HEK293 (cell line): ENCODE results near the gene MLH1.
A peak's percentile ranks its signal among the peaks of the same experiment; 100 is the strongest.

Experiments
- EGR2 ChIP-seq: fragments of 450-650 bp; formaldehyde crosslinking; IDR thresholded peaks from 2 replicates; pipeline ENCODE4 v1.5.1; 2016; ENCODE audit warnings: low read depth, missing biosample characterization, missing genetic modification characterization
- FEZF1 ChIP-seq: fragments of 450-650 bp; formaldehyde crosslinking; IDR thresholded peaks from 2 replicates; pipeline ENCODE4 v1.5.1; 2016; ENCODE audit warnings: missing biosample characterization, missing genetic modification characterization
- GLI4 ChIP-seq: fragments of 450-650 bp; formaldehyde crosslinking; IDR thresholded peaks from 2 replicates; pipeline ENCODE4 v1.5.1; 2016; ENCODE audit warnings: missing biosample characterization, missing genetic modification characterization
- KLF8 ChIP-seq: fragments of 450-650 bp; formaldehyde crosslinking; IDR thresholded peaks from 2 replicates; pipeline ENCODE4 v1.5.1; 2016; ENCODE audit warnings: missing biosample characterization, missing genetic modification characterization
- MZF1 ChIP-seq: fragments of 450-650 bp; formaldehyde crosslinking; IDR thresholded peaks from 2 replicates; pipeline ENCODE4 v1.5.1; 2017; ENCODE audit warnings: missing biosample characterization, missing genetic modification characterization, borderline replicate concordance
- SCRT1 ChIP-seq: fragments of 450-650 bp; formaldehyde crosslinking; IDR thresholded peaks from 2 replicates; pipeline ENCODE4 v1.5.1; 2016; ENCODE audit warnings: missing biosample characterization, missing genetic modification characterization, borderline replicate concordance
- SCRT2 ChIP-seq: fragments of 450-650 bp; formaldehyde crosslinking; IDR thresholded peaks from 2 replicates; pipeline ENCODE4 v1.5.1; 2016; ENCODE audit warnings: missing biosample characterization, missing genetic modification characterization
- TCF7L2 ChIP-seq: IDR thresholded peaks from 2 replicates; pipeline ENCODE4 v1.6.1; 2011; ENCODE audit warnings: low read depth, mild to moderate bottlenecking, inconsistent platforms, low read length, moderate library complexity, borderline replicate concordance
- YY1 ChIP-seq: fragments of 450-650 bp; formaldehyde crosslinking; IDR thresholded peaks from 2 replicates; pipeline ENCODE4 v1.5.1; 2018; ENCODE audit warnings: missing biosample characterization, missing genetic modification characterization
- ZBTB17 ChIP-seq: fragments of 450-650 bp; formaldehyde crosslinking; IDR thresholded peaks from 2 replicates; pipeline ENCODE4 v1.5.1; 2016; ENCODE audit warnings: missing biosample characterization, missing genetic modification characterization
- ZBTB21 ChIP-seq: fragments of 450-650 bp; formaldehyde crosslinking; IDR thresholded peaks from 2 replicates; pipeline ENCODE4 v1.5.1; 2017; ENCODE audit warnings: missing biosample characterization, missing genetic modification characterization
- ZNF146 ChIP-seq: fragments of 450-650 bp; formaldehyde crosslinking; IDR thresholded peaks from 2 replicates; pipeline ENCODE4 v1.5.1; 2016; ENCODE audit warnings: missing biosample characterization, missing genetic modification characterization
- ZNF155 ChIP-seq: fragments of 450-650 bp; formaldehyde crosslinking; IDR thresholded peaks from 2 replicates; pipeline ENCODE4 v1.5.1; 2016; ENCODE audit warnings: missing biosample characterization, missing genetic modification characterization
- ZNF2 ChIP-seq: fragments of 450-650 bp; formaldehyde crosslinking; IDR thresholded peaks from 2 replicates; pipeline ENCODE4 v1.5.1; 2016; ENCODE audit warnings: missing biosample characterization, missing genetic modification characterization
- ZNF223 ChIP-seq: fragments of 450-650 bp; formaldehyde crosslinking; IDR thresholded peaks from 2 replicates; pipeline ENCODE4 v1.5.1; 2016; ENCODE audit warnings: missing biosample characterization, missing genetic modification characterization
- ZNF324 ChIP-seq: fragments of 450-650 bp; formaldehyde crosslinking; IDR thresholded peaks from 2 replicates; pipeline ENCODE4 v1.5.1; 2016; ENCODE audit warnings: missing biosample characterization, missing genetic modification characterization
- ZNF350 ChIP-seq: fragments of 450-650 bp; formaldehyde crosslinking; IDR thresholded peaks from 2 replicates; pipeline ENCODE4 v1.5.0; 2017; ENCODE audit warnings: missing biosample characterization, mild to moderate bottlenecking, missing genetic modification characterization
- ZNF514 ChIP-seq: fragments of 450-650 bp; formaldehyde crosslinking; IDR thresholded peaks from 2 replicates; pipeline ENCODE4 v1.5.1; 2016; ENCODE audit warnings: missing biosample characterization, missing genetic modification characterization
- ZNF530 ChIP-seq: fragments of 450-650 bp; formaldehyde crosslinking; IDR thresholded peaks from 2 replicates; pipeline ENCODE4 v1.5.1; 2016; ENCODE audit warnings: low read depth, missing biosample characterization, missing genetic modification characterization
- ZNF558 ChIP-seq: fragments of 450-650 bp; formaldehyde crosslinking; IDR thresholded peaks from 2 replicates; pipeline ENCODE4 v1.5.1; 2016; ENCODE audit warnings: missing biosample characterization, missing genetic modification characterization
- ZNF560 ChIP-seq: fragments of 450-650 bp; formaldehyde crosslinking; IDR thresholded peaks from 2 replicates; pipeline ENCODE4 v1.5.1; 2017; ENCODE audit warnings: missing biosample characterization, missing genetic modification characterization, borderline replicate concordance
- ZNF596 ChIP-seq: fragments of 450-650 bp; IDR thresholded peaks from 2 replicates; pipeline ENCODE4 v1.5.0; 2018; ENCODE audit warnings: missing biosample characterization, mild to moderate bottlenecking, missing genetic modification characterization, moderate library complexity
- ZNF624 ChIP-seq: fragments of 450-650 bp; formaldehyde crosslinking; IDR thresholded peaks from 2 replicates; pipeline ENCODE4 v1.5.1; 2017; ENCODE audit warnings: missing biosample characterization, missing genetic modification characterization
- ZNF701 ChIP-seq: fragments of 450-650 bp; formaldehyde crosslinking; IDR thresholded peaks from 2 replicates; pipeline ENCODE4 v1.5.1; 2016; ENCODE audit warnings: missing biosample characterization, missing genetic modification characterization
- ZNF776 ChIP-seq: fragments of 450-650 bp; formaldehyde crosslinking; IDR thresholded peaks from 2 replicates; pipeline ENCODE4 v1.5.0; 2017; ENCODE audit warnings: missing biosample characterization, missing genetic modification characterization, borderline replicate concordance
- ZSCAN16 ChIP-seq: fragments of 450-650 bp; formaldehyde crosslinking; IDR thresholded peaks from 2 replicates; pipeline ENCODE4 v1.5.1; 2016; ENCODE audit warnings: missing biosample characterization, missing genetic modification characterization
- TF ChIP-seq, protein P1 (sequence below): fragments of 450-650 bp; formaldehyde crosslinking; IDR thresholded peaks from 2 replicates; pipeline ENCODE4 v1.5.1; 2016; ENCODE audit warnings: missing biosample characterization, missing genetic modification characterization
- TF ChIP-seq, protein P2 (sequence below): fragments of 450-650 bp; formaldehyde crosslinking; IDR thresholded peaks from 2 replicates; pipeline ENCODE4 v1.5.1; 2016; ENCODE audit warnings: missing biosample characterization, missing genetic modification characterization
- TF ChIP-seq, protein P3 (sequence below): fragments of 450-650 bp; formaldehyde crosslinking; conservative IDR thresholded peaks from 2 replicates; pipeline ENCODE4 v1.5.1; 2016; ENCODE audit warnings: low read depth, missing biosample characterization, missing genetic modification characterization
- TF ChIP-seq, protein P4 (sequence below): fragments of 450-650 bp; formaldehyde crosslinking; IDR thresholded peaks from 2 replicates; pipeline ENCODE4 v1.5.1; 2016; ENCODE audit warnings: missing biosample characterization, missing genetic modification characterization

Gene MLH1

DNA sequence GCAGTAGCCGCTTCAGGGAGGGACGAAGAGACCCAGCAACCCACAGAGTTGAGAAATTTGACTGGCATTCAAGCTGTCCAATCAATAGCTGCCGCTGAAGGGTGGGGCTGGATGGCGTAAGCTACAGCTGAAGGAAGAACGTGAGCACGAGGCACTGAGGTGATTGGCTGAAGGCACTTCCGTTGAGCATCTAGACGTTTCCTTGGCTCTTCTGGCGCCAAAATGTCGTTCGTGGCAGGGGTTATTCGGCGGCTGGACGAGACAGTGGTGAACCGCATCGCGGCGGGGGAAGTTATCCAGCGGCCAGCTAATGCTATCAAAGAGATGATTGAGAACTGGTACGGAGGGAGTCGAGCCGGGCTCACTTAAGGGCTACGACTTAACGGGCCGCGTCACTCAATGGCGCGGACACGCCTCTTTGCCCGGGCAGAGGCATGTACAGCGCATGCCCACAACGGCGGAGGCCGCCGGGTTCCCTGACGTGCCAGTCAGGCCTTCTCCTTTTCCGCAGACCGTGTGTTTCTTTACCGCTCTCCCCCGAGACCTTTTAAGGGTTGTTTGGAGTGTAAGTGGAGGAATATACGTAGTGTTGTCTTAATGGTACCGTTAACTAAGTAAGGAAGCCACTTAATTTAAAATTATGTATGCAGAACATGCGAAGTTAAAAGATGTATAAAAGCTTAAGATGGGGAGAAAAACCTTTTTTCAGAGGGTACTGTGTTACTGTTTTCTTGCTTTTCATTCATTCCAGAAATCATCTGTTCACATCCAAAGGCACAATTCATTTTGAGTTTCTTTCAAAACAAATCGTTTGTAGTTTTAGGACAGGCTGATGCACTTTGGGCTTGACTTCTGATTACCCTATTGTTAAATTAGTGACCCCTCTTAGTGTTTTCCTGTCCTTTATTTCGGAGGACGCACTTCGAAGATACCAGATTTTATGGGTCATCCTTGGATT is at the start of gene MLH1 (continued):
- TF ChIP-seq, protein P1, sequence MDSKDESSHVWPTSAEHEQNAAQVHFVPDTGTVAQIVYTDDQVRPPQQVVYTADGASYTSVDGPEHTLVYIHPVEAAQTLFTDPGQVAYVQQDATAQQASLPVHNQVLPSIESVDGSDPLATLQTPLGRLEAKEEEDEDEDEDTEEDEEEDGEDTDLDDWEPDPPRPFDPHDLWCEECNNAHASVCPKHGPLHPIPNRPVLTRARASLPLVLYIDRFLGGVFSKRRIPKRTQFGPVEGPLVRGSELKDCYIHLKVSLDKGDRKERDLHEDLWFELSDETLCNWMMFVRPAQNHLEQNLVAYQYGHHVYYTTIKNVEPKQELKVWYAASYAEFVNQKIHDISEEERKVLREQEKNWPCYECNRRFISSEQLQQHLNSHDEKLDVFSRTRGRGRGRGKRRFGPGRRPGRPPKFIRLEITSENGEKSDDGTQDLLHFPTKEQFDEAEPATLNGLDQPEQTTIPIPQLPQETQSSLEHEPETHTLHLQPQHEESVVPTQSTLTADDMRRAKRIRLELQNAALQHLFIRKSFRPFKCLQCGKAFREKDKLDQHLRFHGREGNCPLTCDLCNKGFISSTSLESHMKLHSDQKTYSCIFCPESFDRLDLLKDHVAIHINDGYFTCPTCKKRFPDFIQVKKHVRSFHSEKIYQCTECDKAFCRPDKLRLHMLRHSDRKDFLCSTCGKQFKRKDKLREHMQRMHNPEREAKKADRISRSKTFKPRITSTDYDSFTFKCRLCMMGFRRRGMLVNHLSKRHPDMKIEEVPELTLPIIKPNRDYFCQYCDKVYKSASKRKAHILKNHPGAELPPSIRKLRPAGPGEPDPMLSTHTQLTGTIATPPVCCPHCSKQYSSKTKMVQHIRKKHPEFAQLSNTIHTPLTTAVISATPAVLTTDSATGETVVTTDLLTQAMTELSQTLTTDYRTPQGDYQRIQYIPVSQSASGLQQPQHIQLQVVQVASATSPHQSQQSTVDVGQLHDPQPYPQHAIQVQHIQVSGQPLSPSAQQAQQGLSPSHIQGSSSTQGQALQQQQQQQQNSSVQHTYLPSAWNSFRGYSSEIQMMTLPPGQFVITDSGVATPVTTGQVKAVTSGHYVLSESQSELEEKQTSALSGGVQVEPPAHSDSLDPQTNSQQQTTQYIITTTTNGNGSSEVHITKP (tag by site-specific recombination), result no peak
- TF ChIP-seq YY1 (tag by site-specific recombination) (peak; percentile 99), SCRT2 (tag by site-specific recombination) (no peak), ZNF560 (tag by site-specific recombination) (no peak), GLI4 (tag by site-specific recombination) (no peak), ZNF146 (no peak), ZNF350 (tag by site-specific recombination) (no peak), ZNF596 (tag by site-specific recombination) (no peak), ZBTB21 (tag by site-specific recombination) (peak; percentile 88), EGR2 (no peak), ZNF624 (tag by site-specific recombination) (no peak), ZNF530 (tag by site-specific recombination) (no peak), ZNF223 (no peak), ZNF2 (peak; percentile 97), ZNF155 (tag by site-specific recombination) (no peak), ZNF514 (no peak), KLF8 (tag by site-specific recombination) (peak; percentile 76), ZNF776 (tag by site-specific recombination) (no peak), ZSCAN16 (tag by site-specific recombination) (no peak), SCRT1 (tag by site-specific recombination) (no peak), MZF1 (tag by site-specific recombination) (no peak), ZBTB17 (tag by site-specific recombination) (no peak), ZNF558 (tag by site-specific recombination) (no peak), TCF7L2 (no peak), FEZF1 (tag by site-specific recombination) (no peak), ZNF701 (tag by site-specific recombination) (no peak), ZNF324 (no peak)
- TF ChIP-seq, protein P2, sequence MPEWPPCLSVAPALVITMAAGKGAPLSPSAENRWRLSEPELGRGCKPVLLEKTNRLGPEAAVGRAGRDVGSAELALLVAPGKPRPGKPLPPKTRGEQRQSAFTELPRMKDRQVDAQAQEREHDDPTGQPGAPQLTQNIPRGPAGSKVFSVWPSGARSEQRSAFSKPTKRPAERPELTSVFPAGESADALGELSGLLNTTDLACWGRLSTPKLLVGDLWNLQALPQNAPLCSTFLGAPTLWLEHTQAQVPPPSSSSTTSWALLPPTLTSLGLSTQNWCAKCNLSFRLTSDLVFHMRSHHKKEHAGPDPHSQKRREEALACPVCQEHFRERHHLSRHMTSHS, result no peak
- TF ChIP-seq, protein P3, sequence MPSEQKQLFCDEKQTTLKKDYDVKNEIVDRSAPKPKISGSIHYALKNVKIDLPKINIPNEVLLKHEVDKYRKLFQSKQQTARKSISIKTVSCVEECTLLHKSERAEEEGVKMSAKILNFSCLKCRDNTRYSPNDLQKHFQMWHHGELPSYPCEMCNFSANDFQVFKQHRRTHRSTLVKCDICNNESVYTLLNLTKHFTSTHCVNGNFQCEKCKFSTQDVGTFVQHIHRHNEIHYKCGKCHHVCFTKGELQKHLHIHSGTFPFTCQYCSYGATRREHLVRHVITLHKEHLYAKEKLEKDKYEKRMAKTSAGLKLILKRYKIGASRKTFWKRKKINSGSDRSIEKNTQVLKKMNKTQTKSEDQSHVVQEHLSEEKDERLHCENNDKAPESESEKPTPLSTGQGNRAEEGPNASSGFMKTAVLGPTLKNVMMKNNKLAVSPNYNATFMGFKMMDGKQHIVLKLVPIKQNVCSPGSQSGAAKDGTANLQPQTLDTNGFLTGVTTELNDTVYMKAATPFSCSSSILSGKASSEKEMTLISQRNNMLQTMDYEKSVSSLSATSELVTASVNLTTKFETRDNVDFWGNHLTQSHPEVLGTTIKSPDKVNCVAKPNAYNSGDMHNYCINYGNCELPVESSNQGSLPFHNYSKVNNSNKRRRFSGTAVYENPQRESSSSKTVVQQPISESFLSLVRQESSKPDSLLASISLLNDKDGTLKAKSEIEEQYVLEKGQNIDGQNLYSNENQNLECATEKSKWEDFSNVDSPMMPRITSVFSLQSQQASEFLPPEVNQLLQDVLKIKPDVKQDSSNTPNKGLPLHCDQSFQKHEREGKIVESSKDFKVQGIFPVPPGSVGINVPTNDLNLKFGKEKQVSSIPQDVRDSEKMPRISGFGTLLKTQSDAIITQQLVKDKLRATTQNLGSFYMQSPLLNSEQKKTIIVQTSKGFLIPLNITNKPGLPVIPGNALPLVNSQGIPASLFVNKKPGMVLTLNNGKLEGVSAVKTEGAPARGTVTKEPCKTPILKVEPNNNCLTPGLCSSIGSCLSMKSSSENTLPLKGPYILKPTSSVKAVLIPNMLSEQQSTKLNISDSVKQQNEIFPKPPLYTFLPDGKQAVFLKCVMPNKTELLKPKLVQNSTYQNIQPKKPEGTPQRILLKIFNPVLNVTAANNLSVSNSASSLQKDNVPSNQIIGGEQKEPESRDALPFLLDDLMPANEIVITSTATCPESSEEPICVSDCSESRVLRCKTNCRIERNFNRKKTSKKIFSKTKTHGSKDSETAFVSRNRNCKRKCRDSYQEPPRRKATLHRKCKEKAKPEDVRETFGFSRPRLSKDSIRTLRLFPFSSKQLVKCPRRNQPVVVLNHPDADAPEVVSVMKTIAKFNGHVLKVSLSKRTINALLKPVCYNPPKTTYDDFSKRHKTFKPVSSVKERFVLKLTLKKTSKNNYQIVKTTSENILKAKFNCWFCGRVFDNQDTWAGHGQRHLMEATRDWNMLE (tag by site-specific recombination), result peak; percentile 64; the same call in 1 of the 2 replicates
- TF ChIP-seq, protein P4, sequence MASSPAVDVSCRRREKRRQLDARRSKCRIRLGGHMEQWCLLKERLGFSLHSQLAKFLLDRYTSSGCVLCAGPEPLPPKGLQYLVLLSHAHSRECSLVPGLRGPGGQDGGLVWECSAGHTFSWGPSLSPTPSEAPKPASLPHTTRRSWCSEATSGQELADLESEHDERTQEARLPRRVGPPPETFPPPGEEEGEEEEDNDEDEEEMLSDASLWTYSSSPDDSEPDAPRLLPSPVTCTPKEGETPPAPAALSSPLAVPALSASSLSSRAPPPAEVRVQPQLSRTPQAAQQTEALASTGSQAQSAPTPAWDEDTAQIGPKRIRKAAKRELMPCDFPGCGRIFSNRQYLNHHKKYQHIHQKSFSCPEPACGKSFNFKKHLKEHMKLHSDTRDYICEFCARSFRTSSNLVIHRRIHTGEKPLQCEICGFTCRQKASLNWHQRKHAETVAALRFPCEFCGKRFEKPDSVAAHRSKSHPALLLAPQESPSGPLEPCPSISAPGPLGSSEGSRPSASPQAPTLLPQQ (tag by site-specific recombination), result no peak
